Nephron progenitor cell (in vitro differentiated cells): Measurements from ENCODE around the gene ZNF318.
"Not testable (repeated sequence)": the region's sequence is repeated elsewhere in the genome, so short reads cannot be mapped to it uniquely, and the experiment has no call there.

Experiments used
- DNase-seq: peaks from one replicate; pipeline ENCODE4 v3.0.0; 2021
- H3K27ac Mint-ChIP-seq: 2 replicates; pipeline ENCODE4 v1.8.0; 2021; ENCODE audit warnings: mild to moderate bottlenecking, moderate library complexity, mixed read lengths
- H3K27me3 Mint-ChIP-seq: 2 replicates; pipeline ENCODE4 v1.8.0; 2021; ENCODE audit warnings: mild to moderate bottlenecking, low read depth, mixed read lengths; ENCODE audit not compliant: poor library complexity
- H3K36me3 Mint-ChIP-seq: 2 replicates; pipeline ENCODE4 v1.8.0; 2021; ENCODE audit warnings: low read depth, mixed read lengths
- H3K4me1 Mint-ChIP-seq: 2 replicates; pipeline ENCODE4 v1.8.0; 2021; ENCODE audit warnings: mixed read lengths
- H3K4me3 Mint-ChIP-seq: 2 replicates; pipeline ENCODE4 v1.8.0; 2021; ENCODE audit warnings: mild to moderate bottlenecking, moderate library complexity, mixed read lengths
- H3K9me3 Mint-ChIP-seq: 2 replicates; pipeline ENCODE4 v1.8.0; 2021; ENCODE audit warnings: mild to moderate bottlenecking, moderate library complexity, mixed read lengths
- TF ChIP-seq, protein P1 (sequence below): fragments of 200-600 bp; sonication (generic); IDR thresholded peaks from 2 replicates; pipeline ENCODE4 v1.5.0; 2021; ENCODE audit warnings: antibody characterized with exemption

The ZNF318 gene

DNA sequence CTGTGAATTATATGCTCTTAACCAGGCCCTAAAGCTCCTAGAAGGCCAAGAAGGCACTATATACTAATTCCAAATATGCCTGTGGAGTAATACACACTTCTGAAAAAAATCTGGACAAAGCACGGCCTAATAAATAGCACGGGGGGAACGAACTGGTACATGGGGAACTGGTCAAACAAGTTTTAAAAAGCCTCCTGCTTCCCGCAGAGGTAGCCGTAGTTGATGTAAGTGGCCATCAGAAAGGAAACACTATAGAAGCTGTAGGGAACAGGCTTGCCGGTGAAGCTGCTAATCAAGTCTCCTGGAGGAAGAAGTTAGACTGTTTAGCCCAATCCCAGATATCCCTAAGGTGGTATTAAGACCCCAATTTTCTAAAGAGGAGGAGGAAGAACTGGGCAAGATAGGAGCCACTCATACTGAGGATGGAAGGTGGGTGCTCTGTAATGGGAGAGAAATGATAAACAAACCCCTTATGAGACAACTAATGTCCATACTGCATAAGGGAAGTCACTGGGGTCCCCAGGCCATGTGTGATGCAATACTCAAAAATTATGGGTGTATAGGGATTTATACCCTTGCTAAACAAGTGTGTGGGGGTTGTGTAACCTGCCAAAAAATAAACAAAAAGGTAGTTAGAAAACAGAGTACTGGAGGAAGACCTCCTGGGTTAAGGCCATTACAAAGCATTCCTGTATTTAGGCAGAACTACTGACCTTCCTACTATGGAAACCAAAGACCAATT, 27.1 kb upstream of the ZNF318 start:
- no peak for DNase-seq
- TF ChIP-seq, protein P1, sequence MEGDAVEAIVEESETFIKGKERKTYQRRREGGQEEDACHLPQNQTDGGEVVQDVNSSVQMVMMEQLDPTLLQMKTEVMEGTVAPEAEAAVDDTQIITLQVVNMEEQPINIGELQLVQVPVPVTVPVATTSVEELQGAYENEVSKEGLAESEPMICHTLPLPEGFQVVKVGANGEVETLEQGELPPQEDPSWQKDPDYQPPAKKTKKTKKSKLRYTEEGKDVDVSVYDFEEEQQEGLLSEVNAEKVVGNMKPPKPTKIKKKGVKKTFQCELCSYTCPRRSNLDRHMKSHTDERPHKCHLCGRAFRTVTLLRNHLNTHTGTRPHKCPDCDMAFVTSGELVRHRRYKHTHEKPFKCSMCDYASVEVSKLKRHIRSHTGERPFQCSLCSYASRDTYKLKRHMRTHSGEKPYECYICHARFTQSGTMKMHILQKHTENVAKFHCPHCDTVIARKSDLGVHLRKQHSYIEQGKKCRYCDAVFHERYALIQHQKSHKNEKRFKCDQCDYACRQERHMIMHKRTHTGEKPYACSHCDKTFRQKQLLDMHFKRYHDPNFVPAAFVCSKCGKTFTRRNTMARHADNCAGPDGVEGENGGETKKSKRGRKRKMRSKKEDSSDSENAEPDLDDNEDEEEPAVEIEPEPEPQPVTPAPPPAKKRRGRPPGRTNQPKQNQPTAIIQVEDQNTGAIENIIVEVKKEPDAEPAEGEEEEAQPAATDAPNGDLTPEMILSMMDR, result no peak
- Mint-ChIP-seq H3K9me3 (no peaks in the 10 kb centered on the region), H3K36me3 (no peaks in the 10 kb centered on the region), H3K27ac (peak overlapping the region; percentile 1), H3K4me3 (no peak overlapping the region), H3K4me1 (peaks cover 52% of the 10 kb centered on the region), H3K27me3 (peaks cover 12% of the 10 kb centered on the region)

DNA sequence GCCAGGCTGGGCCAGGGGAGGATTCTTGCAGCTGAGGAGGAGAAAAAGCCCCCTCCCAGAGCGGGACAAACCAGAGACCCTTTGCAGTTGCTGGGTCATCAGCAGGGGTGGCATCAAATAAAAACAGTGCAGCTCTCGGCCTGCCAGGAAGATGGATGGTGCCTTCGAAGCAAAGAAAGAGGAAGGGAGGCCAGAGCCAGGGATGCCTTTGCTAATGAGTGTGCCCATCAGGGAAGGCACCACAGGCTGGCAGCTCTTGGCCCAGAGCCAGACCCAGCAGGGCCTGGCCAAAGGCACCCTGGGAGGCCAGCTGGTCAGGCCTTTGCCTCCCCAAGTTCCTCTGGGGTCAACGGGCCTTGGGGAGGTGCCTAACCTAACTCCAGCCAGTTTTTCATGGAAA, 26.3 kb upstream of the ZNF318 start:
- TF ChIP-seq, protein P1, result no peak
- H3K27ac Mint-ChIP-seq, result no peak overlapping the region
- H3K4me3 Mint-ChIP-seq, result no peak overlapping the region
- H3K9me3 Mint-ChIP-seq, result no peaks in the 10 kb centered on the region
- no peak for DNase-seq
- H3K36me3 Mint-ChIP-seq, result no peaks in the 10 kb centered on the region
- peaks cover 8% of the 10 kb centered on the region for H3K27me3 Mint-ChIP-seq
- peaks cover 60% of the 10 kb centered on the region for H3K4me1 Mint-ChIP-seq

DNA sequence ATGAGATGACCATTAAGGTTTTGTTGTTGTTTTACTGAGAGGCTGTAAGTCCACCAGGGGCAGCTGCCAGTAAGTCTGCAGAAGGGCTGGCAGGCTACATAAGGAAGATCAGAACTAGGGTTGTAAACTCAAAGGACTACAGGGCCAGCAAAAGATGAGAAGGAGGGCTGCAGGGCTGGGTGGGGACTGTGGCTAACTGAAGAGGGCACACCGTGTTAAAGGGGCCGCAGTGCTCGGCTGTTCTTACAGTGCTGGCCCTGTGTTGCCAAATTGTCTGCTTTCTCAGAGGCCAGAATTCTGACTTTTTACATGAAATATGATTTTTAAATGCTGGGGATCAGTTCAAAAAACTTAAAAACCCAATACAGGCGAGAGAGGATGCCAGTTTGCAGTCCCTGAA, 25.5 kb upstream of the ZNF318 start:
- no peak overlapping the region for H3K4me3 Mint-ChIP-seq
- no peak overlapping the region for H3K27ac Mint-ChIP-seq
- TF ChIP-seq, protein P1, result no peak
- H3K4me1 Mint-ChIP-seq, result peaks cover 68% of the 10 kb centered on the region
- DNase-seq, result no peak
- no peaks in the 10 kb centered on the region for H3K9me3 Mint-ChIP-seq
- H3K27me3 Mint-ChIP-seq, result peaks cover 3% of the 10 kb centered on the region
- no peaks in the 10 kb centered on the region for H3K36me3 Mint-ChIP-seq

DNA sequence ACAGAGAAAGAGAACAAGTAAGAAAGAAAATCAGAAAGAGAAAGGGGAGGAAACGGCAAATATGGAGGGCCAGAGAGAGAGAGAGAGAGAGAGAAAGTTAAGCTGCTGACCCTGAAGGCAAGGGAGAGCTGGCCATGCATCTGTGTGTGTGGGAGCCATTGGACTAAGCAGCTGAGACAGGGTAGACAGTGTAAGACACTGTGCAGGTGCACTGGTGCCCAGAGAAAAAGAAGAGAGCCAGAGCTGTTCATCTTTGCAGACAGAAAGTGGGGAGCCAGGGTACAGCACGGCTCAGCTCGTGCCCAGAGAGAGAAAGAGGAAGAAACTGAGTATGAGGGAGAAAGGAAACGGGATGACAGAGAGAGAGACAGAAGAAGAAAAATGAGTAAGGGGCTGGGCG, 24.2 kb upstream of the ZNF318 start:
- Mint-ChIP-seq H3K4me1 (peaks cover 77% of the 10 kb centered on the region), H3K27ac (peak overlapping the region; percentile 75), H3K9me3 (no peaks in the 10 kb centered on the region), H3K27me3 (peaks cover 3% of the 10 kb centered on the region), H3K4me3 (no peak overlapping the region), H3K36me3 (no peaks in the 10 kb centered on the region)
- no peak for DNase-seq
- TF ChIP-seq, protein P1, result no peak

DNA sequence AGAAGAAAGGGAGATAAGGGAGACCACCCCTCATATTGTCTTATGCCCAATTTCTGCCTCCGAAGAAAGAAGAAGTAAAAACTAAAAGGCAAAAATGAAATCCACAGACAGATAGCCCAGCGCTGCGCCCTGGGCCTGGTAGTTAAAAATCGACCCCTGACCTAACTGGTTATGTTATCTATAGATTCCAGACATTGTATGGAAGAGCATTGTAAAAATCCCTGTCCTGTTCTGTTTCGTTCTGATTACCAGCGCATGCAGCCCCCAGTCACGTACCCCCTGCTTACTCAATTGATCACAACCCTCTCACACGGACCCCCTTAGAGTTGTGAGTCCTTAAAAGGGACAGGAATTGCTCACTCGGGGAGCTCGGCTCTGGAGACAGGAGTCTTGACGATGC, 23.7 kb upstream of the ZNF318 start:
- Mint-ChIP-seq H3K27ac (peak overlapping the region; percentile 75), H3K4me1 (peaks cover 77% of the 10 kb centered on the region)
- not testable (repeated sequence) for H3K36me3 Mint-ChIP-seq, H3K9me3 Mint-ChIP-seq, H3K4me3 Mint-ChIP-seq, H3K27me3 Mint-ChIP-seq, DNase-seq

DNA sequence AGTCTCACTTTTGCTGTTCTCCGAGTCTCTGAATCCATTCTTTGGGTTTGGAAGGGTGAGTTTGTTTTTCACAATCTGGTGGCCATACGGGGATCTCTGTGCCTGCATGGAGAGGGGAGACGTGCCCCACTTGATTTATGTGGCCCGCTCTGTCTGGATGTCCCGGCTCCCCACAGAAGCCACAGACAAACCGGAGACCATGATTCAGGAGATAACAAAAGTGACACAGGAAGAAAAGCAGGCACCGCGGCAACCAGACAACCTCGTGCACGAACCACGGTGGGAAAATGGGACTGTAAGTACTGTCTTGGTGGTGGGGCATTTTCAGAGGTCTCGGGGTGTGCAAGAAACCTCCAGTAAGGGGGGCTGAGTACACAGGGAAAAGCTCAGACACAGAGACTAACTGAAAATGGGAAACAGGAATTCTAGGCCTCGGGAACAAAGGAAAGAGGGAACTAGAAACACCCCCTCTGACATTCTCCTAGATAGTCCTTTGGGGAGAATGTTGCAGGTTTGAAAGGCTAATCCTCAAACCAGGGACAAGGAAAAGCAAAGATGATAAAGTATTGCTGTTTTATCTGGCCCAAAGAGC, 22.1 kb upstream of the ZNF318 start:
- Mint-ChIP-seq H3K4me3 (peak overlapping the region; percentile 66), H3K9me3 (no peaks in the 10 kb centered on the region), H3K27ac (peak overlapping the region; percentile 94)

DNA sequence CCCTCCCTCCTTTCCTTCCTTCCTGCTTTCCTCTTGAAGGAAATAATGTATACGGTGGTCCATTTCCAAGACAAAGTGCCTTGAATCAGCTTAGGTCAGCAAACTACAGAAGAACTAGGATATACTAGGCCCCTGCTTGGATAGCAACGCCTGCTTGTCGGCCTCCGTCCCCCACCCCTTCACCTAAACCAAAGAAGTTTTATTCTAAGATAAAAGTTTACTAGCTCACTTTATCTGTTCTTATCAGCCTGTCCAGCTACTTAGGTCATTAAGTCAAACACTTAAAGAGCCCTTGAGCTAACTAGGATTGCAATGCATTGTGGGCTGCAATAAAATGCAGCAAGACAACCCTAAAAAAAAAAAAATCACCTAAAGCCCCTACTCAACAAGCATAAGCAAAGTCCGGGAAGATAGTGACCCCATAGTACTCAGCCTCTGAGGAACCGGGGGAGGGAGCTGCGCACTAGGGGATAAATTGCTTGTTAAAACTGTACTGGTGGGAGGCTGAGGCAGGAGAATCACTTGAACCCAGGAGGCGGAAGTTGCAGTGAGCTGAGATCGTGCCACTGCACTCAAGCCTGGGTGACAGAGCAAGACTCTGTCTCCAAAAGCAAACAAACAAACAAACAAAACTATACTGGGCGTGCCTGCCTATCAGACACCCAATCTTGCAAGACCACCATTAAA, 21.4 kb upstream of the ZNF318 start:
- not testable (repeated sequence) for H3K36me3 Mint-ChIP-seq, H3K27me3 Mint-ChIP-seq, DNase-seq, H3K9me3 Mint-ChIP-seq
- Mint-ChIP-seq H3K27ac (peak overlapping the region; percentile 94), H3K4me3 (peak overlapping the region; percentile 66), H3K4me1 (peaks cover 68% of the 10 kb centered on the region)

More for the DNA sequence above, 22.1 kb upstream of the ZNF318 start:
- peaks cover 75% of the 10 kb centered on the region for H3K4me1 Mint-ChIP-seq
- no peaks in the 10 kb centered on the region for H3K36me3 Mint-ChIP-seq
- TF ChIP-seq, protein P1, result no peak
- H3K27me3 Mint-ChIP-seq, result peaks cover 3% of the 10 kb centered on the region
- peak; percentile 29 for DNase-seq
